NCI-H345 (cell line): ENCODE data around the gene POLD3.

ENCODE experiments used
- DNase-seq: peaks from one replicate; lab custom pipeline; 2025; lab: John Stamatoyannopoulos, UW

Gene POLD3

GRCh38 chr11:74691755-74692154, 99.4 kb downstream of the POLD3 start:
- DNase-seq: no peak
